Ovary (tissue), 3 donors: Measurements from ENCODE around the gene CDH23.

Source experiments
- POLR2A ChIP-seq: fragments of 450-650 bp; IDR thresholded peaks from one replicate; pipeline ENCODE4 v1.6.1; 2017; ENCODE audit warnings: antibody characterized with exemption, mild to moderate bottlenecking, moderate library complexity
- TF ChIP-seq, protein P1 (sequence below), 3 donors: fragments of 450-650 bp in 2 of 3; fragments of 200-600 bp in 1 of 3; IDR thresholded peaks; one replicate each; pipeline versions ENCODE4 v1.5.1 to v1.8.0; 2016 to 2022; ENCODE audit warnings: antibody characterized with exemption in 3 of 3, mild to moderate bottlenecking in 1 of 3
- donor health status: DM: no; HTN: no; CAD: no.

DNA sequence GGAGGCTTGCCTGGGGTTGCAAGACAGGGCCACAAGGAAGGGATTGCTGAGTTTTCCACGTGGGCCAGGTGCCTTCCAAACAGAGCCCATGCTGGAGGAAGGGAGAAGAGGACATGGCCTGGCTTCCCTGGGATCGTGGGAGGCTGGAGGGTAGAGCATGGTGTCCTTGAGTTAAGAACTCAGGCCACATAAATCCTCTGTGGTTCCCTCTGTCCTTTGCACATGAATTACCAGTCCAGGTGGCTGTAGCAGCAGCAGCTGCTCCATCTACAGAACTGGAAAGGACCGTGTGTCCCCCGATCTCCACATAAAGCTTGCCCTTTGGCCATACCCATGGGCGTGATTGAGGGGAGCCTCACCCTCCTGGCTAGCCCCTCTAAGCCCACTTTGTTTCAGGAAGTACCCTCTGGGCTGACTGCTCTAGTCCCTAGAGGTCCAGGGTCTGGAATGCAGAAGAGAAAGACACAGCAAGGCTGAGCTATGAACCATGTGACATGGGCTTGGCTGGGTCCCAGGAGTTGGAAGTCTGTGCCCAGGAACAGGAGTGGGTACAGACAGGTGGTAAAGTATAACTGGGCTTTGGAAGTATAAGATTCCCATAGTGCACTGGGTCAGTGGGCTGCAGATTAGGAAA is 237.9 kb downstream of the CDH23 start:
- TF ChIP-seq, protein P1, sequence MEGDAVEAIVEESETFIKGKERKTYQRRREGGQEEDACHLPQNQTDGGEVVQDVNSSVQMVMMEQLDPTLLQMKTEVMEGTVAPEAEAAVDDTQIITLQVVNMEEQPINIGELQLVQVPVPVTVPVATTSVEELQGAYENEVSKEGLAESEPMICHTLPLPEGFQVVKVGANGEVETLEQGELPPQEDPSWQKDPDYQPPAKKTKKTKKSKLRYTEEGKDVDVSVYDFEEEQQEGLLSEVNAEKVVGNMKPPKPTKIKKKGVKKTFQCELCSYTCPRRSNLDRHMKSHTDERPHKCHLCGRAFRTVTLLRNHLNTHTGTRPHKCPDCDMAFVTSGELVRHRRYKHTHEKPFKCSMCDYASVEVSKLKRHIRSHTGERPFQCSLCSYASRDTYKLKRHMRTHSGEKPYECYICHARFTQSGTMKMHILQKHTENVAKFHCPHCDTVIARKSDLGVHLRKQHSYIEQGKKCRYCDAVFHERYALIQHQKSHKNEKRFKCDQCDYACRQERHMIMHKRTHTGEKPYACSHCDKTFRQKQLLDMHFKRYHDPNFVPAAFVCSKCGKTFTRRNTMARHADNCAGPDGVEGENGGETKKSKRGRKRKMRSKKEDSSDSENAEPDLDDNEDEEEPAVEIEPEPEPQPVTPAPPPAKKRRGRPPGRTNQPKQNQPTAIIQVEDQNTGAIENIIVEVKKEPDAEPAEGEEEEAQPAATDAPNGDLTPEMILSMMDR (IDR thresholded peaks at IDR 0.05), result no peak
- TF ChIP-seq POLR2A, result no peak
